GM19351 (cell line): ENCODE data around the gene RNF182.

Source experiments
- ATAC-seq: cut with Tn5 transposase; IDR thresholded peaks from one replicate; pipeline ENCODE4 v1.9.1; 2021; ENCODE audit warnings: mild to moderate bottlenecking, moderate library complexity; ENCODE audit not compliant: unreplicated experiment

The RNF182 gene

DNA sequence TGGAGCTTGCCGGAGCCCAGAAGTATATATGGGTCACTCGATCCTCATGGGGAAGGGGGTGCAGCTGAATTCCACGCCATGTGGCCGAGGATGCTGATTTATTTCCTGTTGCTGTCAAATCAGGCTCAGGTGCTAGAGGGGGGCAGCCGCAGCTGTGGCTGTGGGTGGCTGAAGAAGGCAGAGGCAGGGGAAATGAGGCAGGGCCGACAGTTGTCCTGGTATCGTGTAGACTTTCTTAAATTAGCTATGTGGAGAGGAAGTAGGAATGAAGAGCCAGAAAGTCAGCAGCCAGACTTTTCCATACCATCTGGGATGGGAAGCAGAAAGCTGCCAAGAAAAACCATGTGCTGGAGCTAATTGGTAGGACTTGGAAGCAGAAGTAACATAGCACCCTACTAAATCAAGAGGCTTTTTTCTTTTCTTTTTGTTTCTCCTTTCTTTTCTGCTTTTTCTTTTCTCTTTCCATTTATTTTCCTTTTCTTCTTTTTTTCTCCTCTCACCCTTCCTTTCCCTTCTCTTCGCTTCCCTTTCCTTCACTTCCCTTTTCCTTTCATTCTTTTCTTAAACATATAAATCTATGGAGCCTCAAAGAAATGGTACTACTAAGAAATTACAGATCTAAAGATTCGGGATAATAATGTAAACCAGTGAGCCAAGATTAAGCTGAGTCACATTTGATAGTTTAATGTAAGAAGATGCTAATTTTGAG lies 102.2 kb downstream of the RNF182 start:
- no peak for ATAC-seq

GRCh38 chr6:14028631-14029030 lies 103.9 kb downstream of the RNF182 start:
- no peak for ATAC-seq

DNA sequence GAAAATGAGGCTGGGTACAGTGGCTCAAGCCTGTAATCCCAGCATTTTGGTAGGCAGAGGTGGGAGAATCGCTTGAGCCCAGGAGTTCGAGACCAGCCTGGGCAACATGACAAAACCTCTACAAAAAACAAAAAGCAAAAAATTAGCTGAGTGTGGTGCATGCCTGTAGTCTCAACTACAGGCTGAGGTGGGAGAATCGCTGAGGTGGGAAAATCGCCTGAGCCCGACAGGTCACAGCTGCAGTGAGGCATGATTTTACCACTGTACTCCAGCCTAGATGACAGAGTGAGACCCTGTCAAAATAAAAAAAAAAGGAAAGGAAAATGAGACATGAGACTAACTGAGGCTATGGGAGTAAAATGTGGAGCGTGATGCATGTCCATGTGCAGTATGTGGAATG lies 104.9 kb downstream of the RNF182 start:
- ATAC-seq = no peak
